Measurements from ENCODE around the gene MMAB.
A peak's percentile ranks its signal among the peaks of the same experiment; 100 is the strongest.

Gene MMAB

GRCh38 chr12:109601557-109601956 lies 28.3 kb upstream of the MMAB start:
- DNase-seq, result no peak

- no peak for DNase-seq
These were observed 27.7 kb upstream of the MMAB start for GRCh38 chr12:109600995-109601394.

GRCh38 chr12:109600481-109600880 lies 27.2 kb upstream of the MMAB start:
- no peak for DNase-seq

GRCh38 chr12:109599087-109599486 lies 25.8 kb upstream of the MMAB start:
- no peak for DNase-seq

- DNase-seq, result no peak
These were observed 25.1 kb upstream of the MMAB start for GRCh38 chr12:109598428-109598854.

GRCh38 chr12:109597795-109598427 lies 24.6 kb upstream of the MMAB start:
- peak; percentile 73 to 89 (median 81) for DNase-seq

GRCh38 chr12:109597414-109597794 lies 24.1 kb upstream of the MMAB start:
- no peak for DNase-seq

GRCh38 chr12:109596418-109597244 lies 23.3 kb upstream of the MMAB start:
- DNase-seq, result no peak

- peak in 3 of 4 experiments; percentile 16 to 31 (median 30) for DNase-seq
These were observed 22.1 kb upstream of the MMAB start for GRCh38 chr12:109595321-109595902.

- no peak for DNase-seq
These were observed 21.4 kb upstream of the MMAB start for GRCh38 chr12:109594556-109595317.

GRCh38 chr12:109592905-109593272 lies 19.6 kb upstream of the MMAB start:
- no peak for DNase-seq

- DNase-seq, result no peak
These were observed 19.0 kb upstream of the MMAB start for GRCh38 chr12:109592195-109592904.

GRCh38 chr12:109591041-109591440 lies 17.7 kb upstream of the MMAB start:
- no peak for DNase-seq

- DNase-seq, result no peak
These were observed 17.3 kb upstream of the MMAB start for GRCh38 chr12:109590566-109590965.

GRCh38 chr12:109589691-109590245 lies 16.5 kb upstream of the MMAB start:
- no peak for DNase-seq

GRCh38 chr12:109589240-109589590 lies 15.9 kb upstream of the MMAB start:
- DNase-seq, result no peak

- DNase-seq, result no peak
These were observed 15.3 kb upstream of the MMAB start for GRCh38 chr12:109588461-109589239.

GRCh38 chr12:109587921-109588320 lies 14.6 kb upstream of the MMAB start:
- no peak for DNase-seq

GRCh38 chr12:109586385-109587296 lies 13.3 kb upstream of the MMAB start:
- no peak for DNase-seq

- no peak for DNase-seq
These were observed 10.4 kb upstream of the MMAB start for GRCh38 chr12:109583733-109584132.
